Uterus (tissue), 2 donors: ENCODE data around the gene TTLL8.

Source experiments
- CTCF ChIP-seq, 4 experiments: fragments of 200-600 bp in 2 of 4; fragments of 450-650 bp in 2 of 4; sonication (generic) in 2 of 4; IDR thresholded peaks; one replicate each; pipeline ENCODE4 v1.5.1; 2016 to 2019; ENCODE audit warnings: antibody characterized with exemption in 4 of 4, mild to moderate bottlenecking in 2 of 4, moderate library complexity in 1 of 4
- POLR2A ChIP-seq, 2 donors: fragments of 450-650 bp; IDR thresholded peaks; one replicate each; pipeline ENCODE4 v1.6.1; 2016; ENCODE audit warnings: antibody characterized with exemption in 2 of 2, mild to moderate bottlenecking in 1 of 2, moderate library complexity in 1 of 2

GRCh38 chr22:50001388-50002231, 56.5 kb downstream of the TTLL8 start:
- TF ChIP-seq CTCF (IDR thresholded peaks at IDR 0.05) = no peak
- TF ChIP-seq POLR2A (IDR thresholded peaks at IDR 0.05) = no peak
